ENCODE measurements around the gene ARFGAP1.

The ARFGAP1 gene

GRCh38 chr20:63279931-63280330, 7.3 kb downstream of the ARFGAP1 start:
- DNase-seq (ENCODE audit: low read depth): no peak

GRCh38 chr20:63280371-63280770, 7.8 kb downstream of the ARFGAP1 start:
- DNase-seq (ENCODE audit: low read depth): no peak

DNA sequence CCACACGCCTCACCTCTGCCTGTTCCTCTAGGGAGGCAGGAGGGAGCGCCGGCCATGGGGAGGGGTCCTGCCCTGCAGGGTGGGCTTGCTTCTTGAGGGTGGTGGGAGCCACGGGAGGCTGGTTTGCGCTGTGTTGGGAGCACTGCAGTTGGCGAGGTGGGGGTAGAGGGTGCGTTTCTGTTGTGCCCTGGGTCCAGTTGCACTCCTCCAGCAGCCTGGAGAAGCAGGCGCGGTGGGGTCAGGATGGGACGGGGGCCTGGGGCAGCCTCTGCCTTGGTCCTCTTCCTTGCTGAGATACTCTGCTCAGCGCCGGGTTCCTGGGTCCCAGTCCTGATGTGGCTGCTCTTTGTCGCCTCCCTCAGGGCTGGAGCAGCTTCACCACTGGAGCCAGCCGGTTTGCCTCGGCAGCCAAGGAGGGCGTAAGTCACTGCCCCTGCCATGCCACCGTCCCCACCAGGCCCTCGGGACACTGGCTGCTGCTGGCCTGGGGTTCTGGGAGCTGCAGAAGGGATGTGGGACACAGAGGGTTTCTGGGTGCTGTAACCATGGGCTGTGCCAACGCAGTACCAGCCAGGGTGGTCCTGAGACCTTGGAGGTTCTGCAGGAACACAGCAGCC, 8.4 kb downstream of the ARFGAP1 start:
- no peak for DNase-seq (ENCODE audit: low read depth)

- no peak for DNase-seq (ENCODE audit: low read depth)
Observed at GRCh38 chr20:63281742-63282665, 9.4 kb downstream of the ARFGAP1 start.

GRCh38 chr20:63282946-63283345, 10.3 kb downstream of the ARFGAP1 start:
- DNase-seq (ENCODE audit: low read depth): no peak

GRCh38 chr20:63283397-63284082, 10.9 kb downstream of the ARFGAP1 start:
- no peak for DNase-seq (ENCODE audit: low read depth)

- DNase-seq (ENCODE audit: low read depth): no peak
Observed at GRCh38 chr20:63284083-63284440, 11.4 kb downstream of the ARFGAP1 start.

DNA sequence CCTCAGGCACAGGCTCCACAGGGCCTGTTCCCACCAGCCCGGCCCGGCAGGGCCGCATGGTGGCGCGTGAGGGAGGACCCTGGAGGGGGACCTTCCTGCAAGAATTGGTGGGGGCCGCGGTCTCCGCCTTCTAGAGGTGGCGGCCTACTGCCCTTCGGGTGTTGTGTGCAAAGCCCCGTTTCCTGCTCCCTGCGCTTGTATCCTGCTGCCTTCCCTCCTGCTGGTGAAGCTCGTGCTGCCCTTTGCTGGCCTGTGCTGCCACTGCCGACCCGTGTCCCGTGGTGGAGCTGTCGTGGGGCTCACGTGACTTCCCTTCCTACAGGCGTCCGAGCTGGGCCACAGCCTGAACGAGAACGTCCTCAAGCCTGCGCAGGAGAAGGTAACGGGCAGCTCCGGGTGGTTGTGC, 11.9 kb downstream of the ARFGAP1 start:
- DNase-seq (ENCODE audit: low read depth): no peak

- DNase-seq (ENCODE audit: low read depth): no peak
Observed at GRCh38 chr20:63284981-63285524, 12.4 kb downstream of the ARFGAP1 start.

DNA sequence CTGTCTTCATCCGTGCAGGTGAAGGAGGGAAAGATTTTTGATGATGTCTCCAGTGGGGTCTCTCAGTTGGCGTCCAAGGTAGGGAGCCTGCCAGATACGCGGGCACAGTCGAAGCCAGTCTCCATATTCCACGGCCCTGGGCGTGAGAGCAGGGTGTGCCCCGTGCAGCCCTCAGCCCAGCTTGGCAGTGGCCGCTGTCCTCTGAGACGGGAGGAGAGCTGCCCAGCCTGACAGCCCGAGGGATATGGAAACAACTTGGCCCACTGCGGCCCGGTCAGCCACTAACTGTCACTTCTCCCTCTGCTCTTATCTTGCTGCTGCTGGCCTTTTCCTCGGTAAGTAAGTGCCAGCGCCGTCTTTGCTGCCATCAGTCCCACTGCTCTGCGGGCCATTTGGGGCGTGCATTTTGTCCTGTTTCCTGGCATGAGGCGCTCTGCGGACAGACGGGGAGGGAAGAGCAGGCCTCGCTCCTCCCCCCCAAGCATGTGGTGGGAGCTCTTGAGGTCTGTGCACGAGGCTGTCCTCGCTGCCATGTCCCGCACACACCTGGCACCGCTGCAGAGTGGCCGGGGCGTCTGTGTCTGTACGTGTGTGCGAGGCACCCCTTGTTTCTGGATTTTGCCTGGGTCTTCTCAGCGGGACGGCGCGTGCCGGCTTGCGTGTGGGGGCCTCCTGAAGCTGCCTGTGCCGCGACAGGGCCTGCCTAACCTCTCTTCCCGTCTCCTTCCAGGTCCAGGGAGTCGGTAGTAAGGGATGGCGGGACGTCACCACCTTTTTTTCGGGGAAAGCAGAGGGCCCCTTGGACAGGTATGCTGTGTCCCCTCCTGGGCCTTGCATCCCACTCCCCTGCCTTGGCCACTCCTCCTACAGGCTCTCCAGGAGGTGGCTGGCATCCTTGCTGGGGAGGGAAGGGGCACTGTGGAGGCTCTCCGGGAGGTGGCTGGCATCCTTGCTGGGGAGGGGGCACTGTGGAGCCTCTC, 13.3 kb downstream of the ARFGAP1 start:
- DNase-seq (ENCODE audit: low read depth): no peak

DNA sequence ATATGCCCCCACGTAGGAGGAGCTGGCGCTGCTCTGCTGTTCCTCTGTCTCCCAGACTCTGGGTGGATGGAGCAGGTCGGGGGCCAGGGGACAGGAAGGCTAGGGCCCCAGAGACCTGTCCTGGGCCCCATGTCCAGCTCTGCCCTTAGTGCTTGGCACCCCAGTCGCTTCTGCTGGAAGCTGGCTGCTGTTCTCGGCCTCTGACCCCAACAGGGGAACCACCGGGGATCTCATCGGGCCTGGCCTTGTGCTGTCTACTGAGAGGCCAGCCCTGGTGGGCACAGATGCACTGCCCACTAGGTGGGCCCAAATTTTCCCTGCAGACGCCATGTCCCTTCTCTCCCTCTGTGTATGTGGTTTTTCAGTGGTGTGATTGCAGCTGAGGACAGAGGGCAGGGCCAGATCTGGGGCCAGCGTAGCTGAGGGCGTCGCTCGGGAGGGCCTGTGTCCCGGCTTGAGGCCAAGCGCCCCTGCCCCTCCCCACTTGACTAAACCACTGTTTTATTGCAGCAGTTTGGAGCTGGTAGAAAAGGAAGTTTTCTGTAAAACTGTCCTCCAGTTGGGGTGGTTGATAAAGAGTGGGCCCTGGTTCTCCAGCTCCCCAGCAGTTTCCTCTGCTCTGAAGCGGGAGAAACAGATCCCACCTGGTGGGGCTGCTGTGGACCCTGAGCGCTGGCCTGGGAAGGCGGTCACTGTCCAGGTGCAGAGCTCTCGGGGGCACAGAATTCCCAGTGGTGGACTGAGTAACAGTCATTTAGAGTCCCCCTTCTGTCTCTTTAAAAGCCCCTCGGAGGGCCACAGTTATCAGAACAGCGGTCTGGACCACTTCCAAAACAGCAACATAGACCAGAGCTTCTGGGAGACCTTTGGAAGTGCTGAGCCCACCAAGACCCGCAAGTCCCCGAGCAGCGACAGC, 14.4 kb downstream of the ARFGAP1 start:
- DNase-seq (ENCODE audit: low read depth): no peak

- DNase-seq (ENCODE audit: low read depth): no peak
Observed at GRCh38 chr20:63287697-63288580, 15.3 kb downstream of the ARFGAP1 start.

DNA sequence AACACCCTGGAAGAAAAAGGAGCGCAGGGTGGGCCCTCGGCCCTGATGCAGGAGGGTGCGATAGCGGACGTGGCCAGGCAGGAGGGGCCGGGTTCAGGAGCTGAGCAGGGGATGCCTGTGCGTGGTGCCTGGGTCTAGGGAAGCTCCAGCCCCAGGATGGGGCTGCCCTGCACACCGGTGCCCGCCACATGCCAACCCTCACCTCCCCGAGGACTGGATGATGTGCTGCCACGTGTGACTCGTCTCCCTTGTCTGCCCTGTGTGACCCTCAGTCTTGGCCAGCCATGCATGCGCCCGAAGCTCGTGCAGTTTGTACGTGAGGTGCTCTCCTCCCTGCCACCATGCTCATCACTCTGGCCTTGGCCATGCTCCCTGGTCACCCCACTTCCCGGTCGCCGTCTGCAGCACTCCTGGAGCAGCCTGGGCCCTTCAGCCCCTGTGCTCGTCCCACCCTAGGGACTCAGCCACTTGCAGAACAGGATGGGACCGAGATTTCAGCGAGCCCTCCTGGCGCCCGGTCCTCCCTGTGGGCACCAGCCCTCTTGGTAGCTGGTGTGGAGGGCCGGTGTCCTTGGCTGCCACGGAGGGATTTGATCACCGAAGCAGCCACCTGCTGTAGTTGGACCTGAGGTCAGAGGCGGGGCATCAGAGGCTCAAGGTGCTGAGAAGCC, 16.1 kb downstream of the ARFGAP1 start:
- no peak for DNase-seq (ENCODE audit: low read depth)

GRCh38 chr20:63289311-63290135, 16.9 kb downstream of the ARFGAP1 start:
- DNase-seq (ENCODE audit: low read depth): no peak

GRCh38 chr20:63290136-63290676, 17.6 kb downstream of the ARFGAP1 start:
- no peak for DNase-seq (ENCODE audit: low read depth)

DNA sequence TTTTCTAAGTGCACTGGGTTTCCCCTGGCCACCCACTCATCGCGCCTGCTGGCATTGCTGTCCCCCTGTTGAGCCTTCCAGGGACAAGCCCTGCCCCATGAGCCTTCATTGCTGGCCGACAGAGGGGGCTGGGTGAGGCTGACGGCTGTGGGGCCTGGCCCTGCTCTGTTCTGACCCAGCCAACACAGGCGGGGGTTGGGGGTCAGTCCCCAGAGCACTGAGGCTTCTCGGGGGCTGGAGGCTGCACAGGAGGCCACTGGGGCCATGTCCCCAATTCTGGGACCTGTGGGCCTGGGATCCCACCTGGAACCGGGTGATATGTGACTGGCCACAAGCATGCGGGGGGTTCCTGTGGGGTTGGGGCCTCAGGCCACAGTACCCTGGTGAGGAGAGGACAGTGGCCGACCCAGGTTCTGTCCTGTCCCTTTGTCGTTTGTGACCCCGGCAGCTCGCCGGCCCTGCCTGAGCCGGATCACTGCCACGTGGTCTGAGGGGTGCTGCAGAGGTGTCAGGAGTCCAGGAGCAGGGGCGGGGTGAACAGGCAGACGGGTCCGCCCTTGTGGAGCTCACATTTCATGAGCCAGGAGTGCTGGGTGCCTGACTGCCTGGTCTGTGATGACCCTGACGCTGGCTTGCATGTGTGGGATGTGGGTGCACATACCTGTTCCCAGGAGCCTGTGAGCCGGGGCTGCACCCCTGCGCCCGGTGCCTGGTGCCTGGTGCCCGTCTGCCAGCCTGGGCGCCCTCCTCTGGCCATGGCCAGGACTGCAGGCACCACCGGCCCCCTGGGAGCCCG, 18.3 kb downstream of the ARFGAP1 start:
- DNase-seq (ENCODE audit: low read depth): peak; percentile 56

GRCh38 chr20:63291811-63292210, 19.2 kb downstream of the ARFGAP1 start:
- DNase-seq (ENCODE audit: low read depth): no peak

Measured in stimulated activated CD8-positive, alpha-beta memory T cell treated with anti-CD3 and anti-CD28 coated beads, Interleukin-7, amount 100 ng/mL, for 24 hours (primary cell).